ENCODE data around the gene DDX17.

GRCh38 chr22:38490475-38490874, 15.6 kb downstream of the DDX17 start:
- no peak for TF ChIP-seq CTCF (optimal IDR thresholded peaks at IDR 0.05 in 1 of 3, IDR thresholded peaks at IDR 0.05 in 1 of 3, conservative IDR thresholded peaks at IDR 0.05 in 1 of 3; ENCODE audit: extremely low read depth in 1 of 3, insufficient read depth in 2 of 3, low read length in 3 of 3)
- no peak for TF ChIP-seq EZH2 (IDR thresholded peaks at IDR 0.05; ENCODE audit: low read length)

Measured in keratinocyte (primary cell).